ENCODE data around the gene HGFAC. TPM values are rescaled to one million over a fixed set of nuclear protein-coding genes. Genes with fewer than 3 reads are reported as not detected.

The HGFAC gene
- total and polyA plus RNA-seq, 10 of the 15 experiments (the other 5 are each of a cell fraction or from before 2014, with no cell fraction given): 0.38 TPM; not detected in 9

GRCh38 chr4:3427134-3427476 lies 14.7 kb upstream of the HGFAC start:
- H3K4me1 ChIP-seq (ENCODE audit: control insufficient read depth, insufficient read depth, low read length): no peaks in the 10 kb centered on the region
- H3K36me3 ChIP-seq (ENCODE audit: control insufficient read depth in 2 of 2, insufficient read depth in 2 of 2, low read length in 1 of 2): no peaks in the 10 kb centered on the region
- H3K79me2 ChIP-seq (ENCODE audit: control insufficient read depth, insufficient read depth, low read length): no peaks in the 10 kb centered on the region
- in situ Hi-C loops (cut with MboI) (no loop called here), intact Hi-C loops (cut with micrococcal nuclease; ENCODE audit: unreplicated experiment) (no loop called here)
- SMC1A ChIA-PET (ENCODE audit: uncharacterized antibody, unreplicated experiment): interaction anchor here (2.0 kb wide), 1 partner anchor 81 kb away, joined by 4 read pairs; no protein-coding TSS in a partner anchor
- RAD21 ChIA-PET (ENCODE audit: unreplicated experiment): interaction anchor here (0.9 kb wide), 1 partner anchor 12 kb away, joined by 3 read pairs; no protein-coding TSS in a partner anchor
- H3K9ac ChIP-seq (ENCODE audit: control insufficient read depth, insufficient read depth, low read length): no peak overlapping the region
- BruUV-seq (replicated peaks): no TSS peak
- DNase-seq (ENCODE audit: low read depth, low spot score) (no peak), ATAC-seq (no peak), FAIRE-seq (no peak)
- no peak overlapping the region for H2AFZ ChIP-seq (ENCODE audit: control insufficient read depth, low read depth, low read length)
- no peaks in the 10 kb centered on the region for H4K20me1 ChIP-seq (ENCODE audit: control insufficient read depth, insufficient read depth)
- POLR2A ChIA-PET: no interaction called here
- 67% methylated on average over 9 of the region's 9 CpGs for WGBS (ENCODE audit: insufficient coverage, insufficient replicate concordance, low lambda C conversion rate, missing lambda C conversion rate)
- no peak overlapping the region for H3K4me3 ChIP-seq
- TF ChIP-seq RBBP5 (conservative IDR thresholded peaks at IDR 0.05): no peak
- no peak for TF ChIP-seq KDM1A (IDR thresholded peaks at IDR 0.05; ENCODE audit: borderline replicate concordance)
- CTCF ChIA-PET: no interaction called here
- no peaks in the 10 kb centered on the region for H3K27me3 ChIP-seq (replicated peaks in 1 of 2; ENCODE audit: control insufficient read depth in 2 of 2, insufficient read depth in 2 of 2, low read length in 1 of 2)
- no peaks in the 10 kb centered on the region for H3K9me3 ChIP-seq (replicated peaks; ENCODE audit: control insufficient read depth, insufficient read depth, low read length)
- H3K27ac ChIP-seq (ENCODE audit: control insufficient read depth, insufficient read depth): no peak overlapping the region
- no peak overlapping the region for H3K4me2 ChIP-seq (ENCODE audit: control insufficient read depth, insufficient read depth)

GRCh38 chr4:3427706-3428446 lies 13.9 kb upstream of the HGFAC start:
- RAD21 ChIA-PET (ENCODE audit: unreplicated experiment): interaction anchor here (1.6 kb wide), 1 partner anchor 82 kb away, joined by 5 read pairs; no protein-coding TSS in a partner anchor
- POLR2A ChIA-PET: no interaction called here
- H3K9ac ChIP-seq (ENCODE audit: control insufficient read depth, insufficient read depth, low read length): no peak overlapping the region
- H3K4me3 ChIP-seq: no peak overlapping the region
- CTCF ChIA-PET: interaction anchor here (0.9 to 2.4 kb wide), 2 partner anchors 82 to 514 kb away, joined by 3 to 12 read pairs; no protein-coding TSS in a partner anchor
- ATAC-seq (no peak), FAIRE-seq (no peak), DNase-seq (ENCODE audit: low read depth, low spot score) (no peak)
- no peaks in the 10 kb centered on the region for H3K9me3 ChIP-seq (replicated peaks; ENCODE audit: control insufficient read depth, insufficient read depth, low read length)
- H2AFZ ChIP-seq (ENCODE audit: control insufficient read depth, low read depth, low read length): no peak overlapping the region
- H3K27me3 ChIP-seq (replicated peaks in 1 of 2; ENCODE audit: control insufficient read depth in 2 of 2, insufficient read depth in 2 of 2, low read length in 1 of 2): no peaks in the 10 kb centered on the region
- 42% methylated on average over 14 of the region's 17 CpGs for WGBS (ENCODE audit: insufficient coverage, insufficient replicate concordance, low lambda C conversion rate, missing lambda C conversion rate)
- BruUV-seq (replicated peaks): no TSS peak
- TF ChIP-seq RB1 (IDR thresholded peaks at IDR 0.05; ENCODE audit: borderline replicate concordance): no peak
- TF ChIP-seq, protein P1, sequence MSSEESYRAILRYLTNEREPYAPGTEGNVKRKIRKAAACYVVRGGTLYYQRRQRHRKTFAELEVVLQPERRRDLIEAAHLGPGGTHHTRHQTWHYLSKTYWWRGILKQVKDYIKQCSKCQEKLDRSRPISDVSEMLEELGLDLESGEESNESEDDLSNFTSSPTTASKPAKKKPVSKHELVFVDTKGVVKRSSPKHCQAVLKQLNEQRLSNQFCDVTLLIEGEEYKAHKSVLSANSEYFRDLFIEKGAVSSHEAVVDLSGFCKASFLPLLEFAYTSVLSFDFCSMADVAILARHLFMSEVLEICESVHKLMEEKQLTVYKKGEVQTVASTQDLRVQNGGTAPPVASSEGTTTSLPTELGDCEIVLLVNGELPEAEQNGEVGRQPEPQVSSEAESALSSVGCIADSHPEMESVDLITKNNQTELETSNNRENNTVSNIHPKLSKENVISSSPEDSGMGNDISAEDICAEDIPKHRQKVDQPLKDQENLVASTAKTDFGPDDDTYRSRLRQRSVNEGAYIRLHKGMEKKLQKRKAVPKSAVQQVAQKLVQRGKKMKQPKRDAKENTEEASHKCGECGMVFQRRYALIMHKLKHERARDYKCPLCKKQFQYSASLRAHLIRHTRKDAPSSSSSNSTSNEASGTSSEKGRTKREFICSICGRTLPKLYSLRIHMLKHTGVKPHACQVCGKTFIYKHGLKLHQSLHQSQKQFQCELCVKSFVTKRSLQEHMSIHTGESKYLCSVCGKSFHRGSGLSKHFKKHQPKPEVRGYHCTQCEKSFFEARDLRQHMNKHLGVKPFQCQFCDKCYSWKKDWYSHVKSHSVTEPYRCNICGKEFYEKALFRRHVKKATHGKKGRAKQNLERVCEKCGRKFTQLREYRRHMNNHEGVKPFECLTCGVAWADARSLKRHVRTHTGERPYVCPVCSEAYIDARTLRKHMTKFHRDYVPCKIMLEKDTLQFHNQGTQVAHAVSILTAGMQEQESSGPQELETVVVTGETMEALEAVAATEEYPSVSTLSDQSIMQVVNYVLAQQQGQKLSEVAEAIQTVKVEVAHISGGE (CRISPR knock-in tag; IDR thresholded peaks at IDR 0.05): no peak
- intact Hi-C loops (cut with micrococcal nuclease; ENCODE audit: unreplicated experiment) (no loop called here), in situ Hi-C loops (cut with MboI) (no loop called here)
- H4K20me1 ChIP-seq (ENCODE audit: control insufficient read depth, insufficient read depth): no peaks in the 10 kb centered on the region
- SMC1A ChIA-PET (ENCODE audit: uncharacterized antibody, unreplicated experiment): interaction anchor here (2.0 kb wide), 1 partner anchor 82 kb away, joined by 4 read pairs; no protein-coding TSS in a partner anchor
- H3K4me1 ChIP-seq (ENCODE audit: control insufficient read depth, insufficient read depth, low read length): no peaks in the 10 kb centered on the region
- H3K36me3 ChIP-seq (ENCODE audit: control insufficient read depth in 2 of 2, insufficient read depth in 2 of 2, low read length in 1 of 2): no peaks in the 10 kb centered on the region
- no peaks in the 10 kb centered on the region for H3K79me2 ChIP-seq (ENCODE audit: control insufficient read depth, insufficient read depth, low read length)
- no peak overlapping the region for H3K4me2 ChIP-seq (ENCODE audit: control insufficient read depth, insufficient read depth)
- H3K27ac ChIP-seq (ENCODE audit: control insufficient read depth, insufficient read depth): no peak overlapping the region

Measured in GM12878 (cell line).